ENCODE results near the gene CIC. TPM values are rescaled to one million over a fixed set of nuclear protein-coding genes. Genes with fewer than 3 reads are reported as not detected.

Gene CIC
- total and polyA plus RNA-seq, 9 of the 15 experiments (the other 6 are each of a cell fraction or from before 2014, with no cell fraction given): 0.07 to 44.7 (median 8.6) TPM

DNA sequence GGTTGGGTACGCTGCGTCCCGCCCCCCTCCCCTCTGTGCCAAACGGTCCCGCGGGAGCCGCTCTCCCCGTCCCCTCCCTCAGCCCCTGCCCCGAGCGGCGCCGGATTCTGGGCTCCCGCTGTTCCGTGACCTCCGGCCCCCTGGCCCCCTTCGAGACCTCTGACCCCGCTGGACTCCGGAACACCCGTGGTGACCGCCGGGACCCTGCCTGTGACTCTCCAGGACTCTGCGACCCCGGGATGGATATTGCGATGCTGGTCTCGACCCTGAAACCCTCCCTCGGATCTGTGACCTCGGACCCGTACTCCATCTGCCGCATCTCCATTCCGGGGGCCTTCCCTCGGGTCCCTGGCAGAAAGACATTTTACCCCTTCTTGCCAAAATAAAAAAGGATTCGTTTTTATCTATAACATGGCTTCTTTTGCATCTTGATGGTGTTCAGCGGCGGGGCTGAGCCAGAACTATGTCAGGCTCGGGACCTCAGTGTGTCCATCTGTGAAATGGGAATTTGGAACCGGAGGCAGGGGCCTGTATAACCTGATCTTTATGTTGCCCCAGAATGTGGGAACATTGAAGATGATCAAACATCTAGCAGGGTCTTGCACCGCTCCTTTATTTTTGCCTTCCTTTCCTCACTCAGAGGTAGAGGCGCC lies 55.7 kb downstream of the CIC start (continued):
- TF ChIP-seq, protein P1, sequence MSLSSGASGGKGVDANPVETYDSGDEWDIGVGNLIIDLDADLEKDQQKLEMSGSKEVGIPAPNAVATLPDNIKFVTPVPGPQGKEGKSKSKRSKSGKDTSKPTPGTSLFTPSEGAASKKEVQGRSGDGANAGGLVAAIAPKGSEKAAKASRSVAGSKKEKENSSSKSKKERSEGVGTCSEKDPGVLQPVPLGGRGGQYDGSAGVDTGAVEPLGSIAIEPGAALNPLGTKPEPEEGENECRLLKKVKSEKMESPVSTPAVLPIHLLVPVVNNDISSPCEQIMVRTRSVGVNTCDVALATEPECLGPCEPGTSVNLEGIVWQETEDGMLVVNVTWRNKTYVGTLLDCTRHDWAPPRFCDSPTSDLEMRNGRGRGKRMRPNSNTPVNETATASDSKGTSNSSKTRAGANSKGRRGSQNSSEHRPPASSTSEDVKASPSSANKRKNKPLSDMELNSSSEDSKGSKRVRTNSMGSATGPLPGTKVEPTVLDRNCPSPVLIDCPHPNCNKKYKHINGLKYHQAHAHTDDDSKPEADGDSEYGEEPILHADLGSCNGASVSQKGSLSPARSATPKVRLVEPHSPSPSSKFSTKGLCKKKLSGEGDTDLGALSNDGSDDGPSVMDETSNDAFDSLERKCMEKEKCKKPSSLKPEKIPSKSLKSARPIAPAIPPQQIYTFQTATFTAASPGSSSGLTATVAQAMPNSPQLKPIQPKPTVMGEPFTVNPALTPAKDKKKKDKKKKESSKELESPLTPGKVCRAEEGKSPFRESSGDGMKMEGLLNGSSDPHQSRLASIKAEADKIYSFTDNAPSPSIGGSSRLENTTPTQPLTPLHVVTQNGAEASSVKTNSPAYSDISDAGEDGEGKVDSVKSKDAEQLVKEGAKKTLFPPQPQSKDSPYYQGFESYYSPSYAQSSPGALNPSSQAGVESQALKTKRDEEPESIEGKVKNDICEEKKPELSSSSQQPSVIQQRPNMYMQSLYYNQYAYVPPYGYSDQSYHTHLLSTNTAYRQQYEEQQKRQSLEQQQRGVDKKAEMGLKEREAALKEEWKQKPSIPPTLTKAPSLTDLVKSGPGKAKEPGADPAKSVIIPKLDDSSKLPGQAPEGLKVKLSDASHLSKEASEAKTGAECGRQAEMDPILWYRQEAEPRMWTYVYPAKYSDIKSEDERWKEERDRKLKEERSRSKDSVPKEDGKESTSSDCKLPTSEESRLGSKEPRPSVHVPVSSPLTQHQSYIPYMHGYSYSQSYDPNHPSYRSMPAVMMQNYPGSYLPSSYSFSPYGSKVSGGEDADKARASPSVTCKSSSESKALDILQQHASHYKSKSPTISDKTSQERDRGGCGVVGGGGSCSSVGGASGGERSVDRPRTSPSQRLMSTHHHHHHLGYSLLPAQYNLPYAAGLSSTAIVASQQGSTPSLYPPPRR (CRISPR knock-in tag; IDR thresholded peaks at IDR 0.05; ENCODE audit: borderline replicate concordance): no peak
- TF ChIP-seq SMAD1 (IDR thresholded peaks at IDR 0.05; ENCODE audit: low read depth, low read length, partially characterized antibody): no peak
- TF ChIP-seq ZNF551 (CRISPR knock-in tag; IDR thresholded peaks at IDR 0.05): no peak
- TF ChIP-seq, protein P2, sequence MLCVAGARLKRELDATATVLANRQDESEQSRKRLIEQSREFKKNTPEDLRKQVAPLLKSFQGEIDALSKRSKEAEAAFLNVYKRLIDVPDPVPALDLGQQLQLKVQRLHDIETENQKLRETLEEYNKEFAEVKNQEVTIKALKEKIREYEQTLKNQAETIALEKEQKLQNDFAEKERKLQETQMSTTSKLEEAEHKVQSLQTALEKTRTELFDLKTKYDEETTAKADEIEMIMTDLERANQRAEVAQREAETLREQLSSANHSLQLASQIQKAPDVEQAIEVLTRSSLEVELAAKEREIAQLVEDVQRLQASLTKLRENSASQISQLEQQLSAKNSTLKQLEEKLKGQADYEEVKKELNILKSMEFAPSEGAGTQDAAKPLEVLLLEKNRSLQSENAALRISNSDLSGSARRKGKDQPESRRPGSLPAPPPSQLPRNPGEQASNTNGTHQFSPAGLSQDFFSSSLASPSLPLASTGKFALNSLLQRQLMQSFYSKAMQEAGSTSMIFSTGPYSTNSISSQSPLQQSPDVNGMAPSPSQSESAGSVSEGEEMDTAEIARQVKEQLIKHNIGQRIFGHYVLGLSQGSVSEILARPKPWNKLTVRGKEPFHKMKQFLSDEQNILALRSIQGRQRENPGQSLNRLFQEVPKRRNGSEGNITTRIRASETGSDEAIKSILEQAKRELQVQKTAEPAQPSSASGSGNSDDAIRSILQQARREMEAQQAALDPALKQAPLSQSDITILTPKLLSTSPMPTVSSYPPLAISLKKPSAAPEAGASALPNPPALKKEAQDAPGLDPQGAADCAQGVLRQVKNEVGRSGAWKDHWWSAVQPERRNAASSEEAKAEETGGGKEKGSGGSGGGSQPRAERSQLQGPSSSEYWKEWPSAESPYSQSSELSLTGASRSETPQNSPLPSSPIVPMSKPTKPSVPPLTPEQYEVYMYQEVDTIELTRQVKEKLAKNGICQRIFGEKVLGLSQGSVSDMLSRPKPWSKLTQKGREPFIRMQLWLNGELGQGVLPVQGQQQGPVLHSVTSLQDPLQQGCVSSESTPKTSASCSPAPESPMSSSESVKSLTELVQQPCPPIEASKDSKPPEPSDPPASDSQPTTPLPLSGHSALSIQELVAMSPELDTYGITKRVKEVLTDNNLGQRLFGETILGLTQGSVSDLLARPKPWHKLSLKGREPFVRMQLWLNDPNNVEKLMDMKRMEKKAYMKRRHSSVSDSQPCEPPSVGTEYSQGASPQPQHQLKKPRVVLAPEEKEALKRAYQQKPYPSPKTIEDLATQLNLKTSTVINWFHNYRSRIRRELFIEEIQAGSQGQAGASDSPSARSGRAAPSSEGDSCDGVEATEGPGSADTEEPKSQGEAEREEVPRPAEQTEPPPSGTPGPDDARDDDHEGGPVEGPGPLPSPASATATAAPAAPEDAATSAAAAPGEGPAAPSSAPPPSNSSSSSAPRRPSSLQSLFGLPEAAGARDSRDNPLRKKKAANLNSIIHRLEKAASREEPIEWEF (CRISPR knock-in tag; IDR thresholded peaks at IDR 0.05): no peak
- TF ChIP-seq DNMT1 (IDR thresholded peaks at IDR 0.05): no peak
- TF ChIP-seq HDAC1 (IDR thresholded peaks at IDR 0.05): no peak
- TF ChIP-seq, protein P3, sequence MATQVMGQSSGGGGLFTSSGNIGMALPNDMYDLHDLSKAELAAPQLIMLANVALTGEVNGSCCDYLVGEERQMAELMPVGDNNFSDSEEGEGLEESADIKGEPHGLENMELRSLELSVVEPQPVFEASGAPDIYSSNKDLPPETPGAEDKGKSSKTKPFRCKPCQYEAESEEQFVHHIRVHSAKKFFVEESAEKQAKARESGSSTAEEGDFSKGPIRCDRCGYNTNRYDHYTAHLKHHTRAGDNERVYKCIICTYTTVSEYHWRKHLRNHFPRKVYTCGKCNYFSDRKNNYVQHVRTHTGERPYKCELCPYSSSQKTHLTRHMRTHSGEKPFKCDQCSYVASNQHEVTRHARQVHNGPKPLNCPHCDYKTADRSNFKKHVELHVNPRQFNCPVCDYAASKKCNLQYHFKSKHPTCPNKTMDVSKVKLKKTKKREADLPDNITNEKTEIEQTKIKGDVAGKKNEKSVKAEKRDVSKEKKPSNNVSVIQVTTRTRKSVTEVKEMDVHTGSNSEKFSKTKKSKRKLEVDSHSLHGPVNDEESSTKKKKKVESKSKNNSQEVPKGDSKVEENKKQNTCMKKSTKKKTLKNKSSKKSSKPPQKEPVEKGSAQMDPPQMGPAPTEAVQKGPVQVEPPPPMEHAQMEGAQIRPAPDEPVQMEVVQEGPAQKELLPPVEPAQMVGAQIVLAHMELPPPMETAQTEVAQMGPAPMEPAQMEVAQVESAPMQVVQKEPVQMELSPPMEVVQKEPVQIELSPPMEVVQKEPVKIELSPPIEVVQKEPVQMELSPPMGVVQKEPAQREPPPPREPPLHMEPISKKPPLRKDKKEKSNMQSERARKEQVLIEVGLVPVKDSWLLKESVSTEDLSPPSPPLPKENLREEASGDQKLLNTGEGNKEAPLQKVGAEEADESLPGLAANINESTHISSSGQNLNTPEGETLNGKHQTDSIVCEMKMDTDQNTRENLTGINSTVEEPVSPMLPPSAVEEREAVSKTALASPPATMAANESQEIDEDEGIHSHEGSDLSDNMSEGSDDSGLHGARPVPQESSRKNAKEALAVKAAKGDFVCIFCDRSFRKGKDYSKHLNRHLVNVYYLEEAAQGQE (IDR thresholded peaks at IDR 0.05; ENCODE audit: borderline replicate concordance): peak; percentile 81
- TF ChIP-seq, protein P3 (CRISPR knock-in tag; IDR thresholded peaks at IDR 0.05; ENCODE audit: low read depth): no peak
- no peak for TF ChIP-seq NCOA2 (IDR thresholded peaks at IDR 0.05; ENCODE audit: partially characterized antibody in 2 of 2)
